Neutrophil (primary cell): ENCODE results near the gene BNIP1.

ENCODE experiments used
- H3K27ac ChIP-seq: fragments of 200-600 bp; sonication (generic); 2 replicates; pipeline ENCODE4 v1.5.1; 2016; ENCODE audit warnings: mild to moderate bottlenecking, moderate library complexity
- H3K27me3 ChIP-seq: fragments of 200-600 bp; sonication (generic); 2 replicates; pipeline ENCODE4 v1.6.0; 2016; ENCODE audit warnings: mild to moderate bottlenecking
- H3K36me3 ChIP-seq: fragments of 200-600 bp; sonication (generic); 2 replicates; pipeline ENCODE4 v1.5.1; 2017
- H3K4me1 ChIP-seq, 2 experiments: fragments of 200-600 bp in 1 of 2; sonication (generic) in 1 of 2; 1 replicate in 1 of 2; 2 replicates in 1 of 2; pipeline versions ENCODE4 v1.5.1 to v1.6.1; 2013 to 2016; ENCODE audit warnings: low read depth in 1 of 2, low read length in 1 of 2, mild to moderate bottlenecking in 1 of 2, moderate library complexity in 1 of 2; ENCODE audit not compliant: control insufficient read depth in 1 of 2, insufficient read depth in 1 of 2
- H3K4me3 ChIP-seq, 2 experiments: fragments of 200-600 bp in 1 of 2; sonication (generic) in 1 of 2; 1 replicate in 1 of 2; 2 replicates in 1 of 2; pipeline ENCODE4 v1.5.1; 2013 to 2016; ENCODE audit warnings: low read depth in 1 of 2, low read length in 1 of 2, mild to moderate bottlenecking in 1 of 2, moderate library complexity in 1 of 2
- H3K9me3 ChIP-seq: fragments of 200-600 bp; sonication (generic); 2 replicates; pipeline ENCODE4 v1.5.1; 2016
- TF ChIP-seq, protein P1 (sequence below): fragments of 200-600 bp; sonication (generic); IDR thresholded peaks from 2 replicates; pipeline ENCODE4 v1.5.1; 2016; ENCODE audit warnings: antibody characterized with exemption

BNIP1 gene

GRCh38 chr5:173211284-173211683 lies 67.0 kb downstream of the BNIP1 start:
- no peaks in the 10 kb centered on the region for H3K4me1 ChIP-seq
- TF ChIP-seq, protein P1, sequence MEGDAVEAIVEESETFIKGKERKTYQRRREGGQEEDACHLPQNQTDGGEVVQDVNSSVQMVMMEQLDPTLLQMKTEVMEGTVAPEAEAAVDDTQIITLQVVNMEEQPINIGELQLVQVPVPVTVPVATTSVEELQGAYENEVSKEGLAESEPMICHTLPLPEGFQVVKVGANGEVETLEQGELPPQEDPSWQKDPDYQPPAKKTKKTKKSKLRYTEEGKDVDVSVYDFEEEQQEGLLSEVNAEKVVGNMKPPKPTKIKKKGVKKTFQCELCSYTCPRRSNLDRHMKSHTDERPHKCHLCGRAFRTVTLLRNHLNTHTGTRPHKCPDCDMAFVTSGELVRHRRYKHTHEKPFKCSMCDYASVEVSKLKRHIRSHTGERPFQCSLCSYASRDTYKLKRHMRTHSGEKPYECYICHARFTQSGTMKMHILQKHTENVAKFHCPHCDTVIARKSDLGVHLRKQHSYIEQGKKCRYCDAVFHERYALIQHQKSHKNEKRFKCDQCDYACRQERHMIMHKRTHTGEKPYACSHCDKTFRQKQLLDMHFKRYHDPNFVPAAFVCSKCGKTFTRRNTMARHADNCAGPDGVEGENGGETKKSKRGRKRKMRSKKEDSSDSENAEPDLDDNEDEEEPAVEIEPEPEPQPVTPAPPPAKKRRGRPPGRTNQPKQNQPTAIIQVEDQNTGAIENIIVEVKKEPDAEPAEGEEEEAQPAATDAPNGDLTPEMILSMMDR, result no peak
- no peak overlapping the region for H3K27ac ChIP-seq
- H3K9me3 ChIP-seq, result no peaks in the 10 kb centered on the region
- H3K4me3 ChIP-seq, result no peak overlapping the region
- no peaks in the 10 kb centered on the region for H3K36me3 ChIP-seq
- H3K27me3 ChIP-seq, result peaks cover 31% of the 10 kb centered on the region

DNA sequence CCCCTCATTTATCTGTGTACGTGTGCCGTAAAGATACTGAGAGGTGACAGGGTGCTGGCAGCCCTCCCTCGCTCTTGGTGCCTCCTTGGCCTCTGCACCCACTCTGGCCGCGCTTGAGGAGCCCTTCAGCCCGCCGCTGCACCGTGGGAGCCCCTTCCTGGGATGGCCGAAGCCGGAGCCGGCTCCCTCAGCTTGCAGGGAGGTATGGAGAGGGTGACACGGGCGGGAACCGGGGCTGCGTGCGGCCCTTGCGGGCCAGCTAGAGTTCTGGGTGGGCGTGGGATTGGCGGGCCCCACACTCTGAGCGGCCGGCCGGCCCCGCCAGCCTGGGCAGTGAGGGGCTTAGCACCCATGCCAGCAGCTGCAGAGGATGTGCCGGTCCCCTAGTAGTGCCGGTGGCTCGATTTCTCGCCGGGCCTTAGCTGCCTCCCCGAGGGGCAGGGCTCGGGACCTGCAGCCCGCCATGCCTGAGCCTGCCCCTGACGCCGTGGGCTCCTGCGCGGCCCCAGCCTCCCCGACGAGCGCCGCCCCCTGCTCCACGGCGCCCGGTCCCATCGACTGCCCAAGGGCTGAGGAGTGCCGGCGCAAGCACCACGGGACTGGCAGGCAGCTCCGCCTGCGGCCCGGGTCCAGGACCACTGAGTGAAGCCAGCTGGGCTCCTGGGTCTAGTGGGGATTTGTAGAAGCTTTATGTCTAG lies 69.1 kb downstream of the BNIP1 start:
- no peaks in the 10 kb centered on the region for H3K4me1 ChIP-seq
- H3K4me3 ChIP-seq, result no peak overlapping the region
- H3K27me3 ChIP-seq, result peaks cover 42% of the 10 kb centered on the region
- H3K9me3 ChIP-seq, result no peaks in the 10 kb centered on the region
- no peaks in the 10 kb centered on the region for H3K36me3 ChIP-seq
- H3K27ac ChIP-seq, result no peak overlapping the region
- TF ChIP-seq, protein P1, result no peak
